Skeletal muscle satellite cell (primary cell): ENCODE results near the gene SLC35A2.
"Not testable (repeated sequence)": the region's sequence is repeated elsewhere in the genome, so short reads cannot be mapped to it uniquely, and the experiment has no call there.

Experiments used
- H3K27me3 ChIP-seq: 2 replicates; pipeline ENCODE4 v1.7.0; 2013; ENCODE audit warnings: low read length; ENCODE audit not compliant: control insufficient read depth, insufficient read depth
- H3K36me3 ChIP-seq: 2 replicates; pipeline ENCODE4 v1.7.0; 2013; ENCODE audit warnings: mild to moderate bottlenecking, control low read depth, low read length; ENCODE audit not compliant: insufficient read depth
- H3K4me1 ChIP-seq: 2 replicates; pipeline ENCODE4 v1.7.0; 2013; ENCODE audit warnings: low read length; ENCODE audit not compliant: control insufficient read depth, insufficient read depth
- H3K4me2 ChIP-seq: 2 replicates; pipeline ENCODE4 v1.7.0; 2013; ENCODE audit warnings: mild to moderate bottlenecking, low read length
- H3K4me3 ChIP-seq: 2 replicates; pipeline ENCODE4 v1.7.0; 2013; ENCODE audit warnings: low read length
- H3K9ac ChIP-seq: 2 replicates; pipeline ENCODE4 v1.7.0; 2013; ENCODE audit warnings: mild to moderate bottlenecking, low read depth, low read length, moderate library complexity
- H3K9me3 ChIP-seq: replicated peaks from 2 replicates; pipeline ENCODE4 v1.7.0; 2013; ENCODE audit warnings: mild to moderate bottlenecking, control low read depth, low read length

Gene SLC35A2

GRCh38 chrX:48897157-48897624, 14.3 kb downstream of the SLC35A2 start:
- Histone ChIP-seq H3K9ac (peak overlapping the region; percentile 91), H3K4me2 (peak overlapping the region; percentile 75), H3K4me1 (peaks cover 6% of the 10 kb centered on the region), H3K9me3 (no peaks in the 10 kb centered on the region), H3K27me3 (no peaks in the 10 kb centered on the region), H3K4me3 (peak overlapping the region; percentile 81), H3K36me3 (peaks cover 13% of the 10 kb centered on the region)

DNA sequence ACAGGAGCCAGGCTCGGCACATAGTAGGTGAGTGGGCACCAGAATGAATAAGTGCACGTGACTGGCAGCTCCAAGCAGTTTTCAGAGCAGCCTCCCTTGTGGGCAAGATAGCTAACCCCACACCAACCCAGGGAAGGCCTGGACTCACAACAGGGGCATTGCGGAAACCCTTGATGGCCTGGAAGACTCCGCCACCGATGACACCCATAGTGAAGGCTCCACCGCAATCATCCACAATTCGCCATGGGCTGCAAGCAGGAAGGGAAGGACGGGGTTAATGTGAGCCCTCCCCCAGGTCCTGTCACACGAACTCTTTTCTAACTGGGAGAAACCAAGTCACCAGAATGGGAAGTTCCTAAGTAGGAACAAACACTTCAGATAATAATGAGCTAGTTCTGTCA, 14.8 kb downstream of the SLC35A2 start:
- Histone ChIP-seq H3K27me3 (no peaks in the 10 kb centered on the region), H3K36me3 (peaks cover 8% of the 10 kb centered on the region), H3K4me2 (peak overlapping the region; percentile 75), H3K9me3 (no peaks in the 10 kb centered on the region), H3K4me3 (peak overlapping the region; percentile 81), H3K4me1 (peaks cover 10% of the 10 kb centered on the region), H3K9ac (peak overlapping the region; percentile 91)

GRCh38 chrX:48894891-48895290, 16.6 kb downstream of the SLC35A2 start:
- no peak overlapping the region for H3K4me3 ChIP-seq
- no peaks in the 10 kb centered on the region for H3K9me3 ChIP-seq
- H3K27me3 ChIP-seq = no peaks in the 10 kb centered on the region
- H3K36me3 ChIP-seq = peaks cover 2% of the 10 kb centered on the region
- H3K9ac ChIP-seq = no peak overlapping the region
- peaks cover 10% of the 10 kb centered on the region for H3K4me1 ChIP-seq
- H3K4me2 ChIP-seq = no peak overlapping the region

DNA sequence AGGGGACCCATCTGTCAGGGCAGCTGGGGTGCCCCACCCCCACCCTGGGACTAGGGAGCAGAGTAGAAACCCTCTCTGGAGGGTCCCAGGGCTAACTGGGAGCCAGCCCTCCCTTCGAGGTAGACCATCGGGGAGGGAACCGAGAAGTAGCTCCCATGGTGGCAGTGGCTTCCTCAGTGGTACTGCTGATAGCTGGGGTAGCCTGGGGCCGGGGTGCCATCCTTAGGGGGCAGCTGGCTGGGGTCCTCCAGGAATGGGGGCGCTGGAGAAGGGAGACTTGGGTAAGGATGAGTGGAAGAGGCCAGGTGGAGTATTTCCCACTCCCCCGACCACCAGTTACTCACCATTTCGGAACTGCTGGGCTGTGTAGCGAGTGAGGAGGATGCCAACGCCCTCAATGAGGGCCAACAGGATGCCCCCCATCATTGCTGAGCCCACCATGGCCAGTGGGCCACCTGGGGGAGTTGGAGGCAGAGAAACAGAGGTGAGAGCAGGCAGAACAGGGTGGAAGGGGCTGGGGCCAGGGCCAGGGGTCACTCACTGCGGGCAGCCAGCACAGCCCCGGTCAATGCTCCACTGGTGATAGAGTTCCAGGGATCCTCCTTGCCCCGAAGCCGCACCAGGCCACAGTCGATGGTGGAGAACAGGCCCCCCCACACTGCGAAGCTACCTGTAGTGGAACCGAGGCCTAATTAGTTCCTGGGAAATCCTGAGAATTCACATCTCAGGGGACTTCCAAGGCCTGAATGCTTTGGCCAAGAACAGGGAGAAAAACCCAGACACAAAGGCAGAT, 17.7 kb downstream of the SLC35A2 start:
- no peak overlapping the region for H3K9ac ChIP-seq
- no peak overlapping the region for H3K4me3 ChIP-seq
- H3K4me2 ChIP-seq = no peak overlapping the region
- peaks cover 2% of the 10 kb centered on the region for H3K36me3 ChIP-seq
- H3K9me3 ChIP-seq = no peaks in the 10 kb centered on the region
- no peaks in the 10 kb centered on the region for H3K27me3 ChIP-seq
- peaks cover 10% of the 10 kb centered on the region for H3K4me1 ChIP-seq

GRCh38 chrX:48892896-48893295, 18.6 kb downstream of the SLC35A2 start:
- Histone ChIP-seq H3K4me2 (no peak overlapping the region), H3K4me1 (peaks cover 10% of the 10 kb centered on the region), H3K27me3 (no peaks in the 10 kb centered on the region), H3K9me3 (no peaks in the 10 kb centered on the region), H3K4me3 (no peak overlapping the region), H3K36me3 (peaks cover 2% of the 10 kb centered on the region), H3K9ac (no peak overlapping the region)

DNA sequence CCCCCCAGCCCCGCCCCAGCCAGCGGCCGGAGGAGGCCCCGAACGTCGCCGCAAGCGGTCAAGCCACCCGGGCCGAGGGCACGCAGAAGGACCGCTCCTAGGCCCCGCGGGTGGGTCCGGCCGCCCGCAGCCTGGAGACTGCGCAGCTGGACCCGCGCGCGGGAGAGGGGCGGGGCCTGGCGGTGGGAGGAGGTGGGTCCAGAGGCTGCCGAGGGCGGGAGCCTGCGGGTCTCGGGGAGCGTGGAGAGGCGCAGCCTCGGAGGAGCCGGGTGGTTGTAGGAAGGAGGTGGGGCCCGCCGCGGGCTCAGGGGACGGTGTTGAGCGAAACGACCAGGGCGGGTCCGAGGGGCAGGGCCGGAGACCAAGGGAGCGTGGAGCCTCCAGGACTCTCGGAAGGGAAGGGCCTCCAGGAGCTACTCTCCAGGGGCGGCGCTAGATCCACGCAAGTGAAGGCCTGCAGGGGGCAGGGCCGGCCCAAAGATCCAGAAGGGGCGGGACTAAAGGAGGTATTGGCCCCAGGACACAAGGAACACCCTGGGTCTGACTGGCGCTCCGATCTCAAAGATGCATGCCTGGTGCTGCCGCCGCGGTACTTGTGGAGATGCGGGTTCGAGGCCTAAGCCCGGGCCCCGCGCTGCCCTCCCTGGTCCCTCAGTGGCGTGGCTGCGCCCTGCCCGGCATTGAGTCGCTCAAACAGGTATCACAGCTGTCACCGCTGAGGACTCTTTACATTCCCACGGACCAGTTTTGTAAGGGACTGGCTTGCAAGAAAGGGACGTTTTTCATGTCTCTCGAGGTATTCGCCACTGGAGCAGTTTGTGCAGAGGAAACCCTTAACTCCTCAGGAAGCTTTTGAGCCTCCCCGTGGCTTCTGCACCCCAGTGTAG, 19.8 kb downstream of the SLC35A2 start:
- Histone ChIP-seq H3K4me1 (peaks cover 8% of the 10 kb centered on the region), H3K9me3 (no peaks in the 10 kb centered on the region), H3K36me3 (peaks cover 2% of the 10 kb centered on the region), H3K27me3 (no peaks in the 10 kb centered on the region), H3K4me2 (peak overlapping the region; percentile 85), H3K9ac (peak overlapping the region; percentile 44), H3K4me3 (peak overlapping the region; percentile 71)

- Histone ChIP-seq H3K9ac (peak overlapping the region; percentile 44), H3K4me2 (peak overlapping the region; percentile 85), H3K4me3 (peak overlapping the region; percentile 71), H3K4me1 (peaks cover 4% of the 10 kb centered on the region), H3K9me3 (no peaks in the 10 kb centered on the region), H3K27me3 (no peaks in the 10 kb centered on the region), H3K36me3 (peaks cover 2% of the 10 kb centered on the region)
These were observed 20.5 kb downstream of the SLC35A2 start for GRCh38 chrX:48890934-48891401.

GRCh38 chrX:48890296-48890925, 21.0 kb downstream of the SLC35A2 start:
- Histone ChIP-seq H3K9ac (no peak overlapping the region), H3K27me3 (no peaks in the 10 kb centered on the region), H3K9me3 (no peaks in the 10 kb centered on the region), H3K4me1 (peaks cover 4% of the 10 kb centered on the region), H3K4me2 (peak overlapping the region; percentile 85), H3K4me3 (peak overlapping the region; percentile 71), H3K36me3 (peaks cover 2% of the 10 kb centered on the region)

- not testable (repeated sequence) for H3K36me3 ChIP-seq, H3K4me2 ChIP-seq, H3K4me3 ChIP-seq, H3K9ac ChIP-seq, H3K4me1 ChIP-seq, H3K9me3 ChIP-seq, H3K27me3 ChIP-seq
These were observed 24.9 kb downstream of the SLC35A2 start for GRCh38 chrX:48886586-48886985.

GRCh38 chrX:48883729-48884128, 27.7 kb downstream of the SLC35A2 start:
- H3K27me3 ChIP-seq = no peaks in the 10 kb centered on the region
- no peak overlapping the region for H3K4me3 ChIP-seq
- no peaks in the 10 kb centered on the region for H3K36me3 ChIP-seq
- no peaks in the 10 kb centered on the region for H3K4me1 ChIP-seq
- H3K9me3 ChIP-seq = no peaks in the 10 kb centered on the region
- no peak overlapping the region for H3K4me2 ChIP-seq
- no peak overlapping the region for H3K9ac ChIP-seq

- not testable (repeated sequence) for H3K9me3 ChIP-seq, H3K4me3 ChIP-seq, H3K4me2 ChIP-seq, H3K27me3 ChIP-seq, H3K4me1 ChIP-seq, H3K36me3 ChIP-seq, H3K9ac ChIP-seq
These were observed 34.5 kb downstream of the SLC35A2 start for GRCh38 chrX:48876944-48877343.
